NCI-H774 (cell line): Measurements from ENCODE around the gene ACADS.

Source experiments
- DNase-seq: peaks from one replicate; lab custom pipeline; 2025; lab: John Stamatoyannopoulos, UW

Gene ACADS

GRCh38 chr12:120757226-120757742 is 31.7 kb downstream of the ACADS start:
- no peak for DNase-seq

GRCh38 chr12:120757949-120758348 is 32.3 kb downstream of the ACADS start:
- no peak for DNase-seq

- DNase-seq = no peak
Measured at GRCh38 chr12:120758798-120759590, 33.4 kb downstream of the ACADS start.

GRCh38 chr12:120759591-120760348 is 34.1 kb downstream of the ACADS start:
- no peak for DNase-seq

- no peak for DNase-seq
Measured at GRCh38 chr12:120760349-120761254, 35.0 kb downstream of the ACADS start.

GRCh38 chr12:120761519-120761934 is 35.9 kb downstream of the ACADS start:
- no peak for DNase-seq

GRCh38 chr12:120762086-120762485 is 36.5 kb downstream of the ACADS start:
- no peak for DNase-seq

GRCh38 chr12:120763250-120763649 is 37.6 kb downstream of the ACADS start:
- DNase-seq = no peak

GRCh38 chr12:120764816-120765215 is 39.2 kb downstream of the ACADS start:
- no peak for DNase-seq

- no peak for DNase-seq
Measured at GRCh38 chr12:120766566-120766965, 40.9 kb downstream of the ACADS start.

- DNase-seq = no peak
Measured at GRCh38 chr12:120767071-120768024, 41.7 kb downstream of the ACADS start.

GRCh38 chr12:120771097-120771496 is 45.5 kb downstream of the ACADS start:
- DNase-seq = no peak

- no peak for DNase-seq
Measured at GRCh38 chr12:120774169-120774916, 48.7 kb downstream of the ACADS start.

- DNase-seq = no peak
Measured at GRCh38 chr12:120775862-120776552, 50.4 kb downstream of the ACADS start.

- DNase-seq = no peak
Measured at GRCh38 chr12:120783197-120783596, 57.6 kb downstream of the ACADS start.

GRCh38 chr12:120784804-120785203 is 59.2 kb downstream of the ACADS start:
- no peak for DNase-seq

GRCh38 chr12:120787889-120788288 is 62.3 kb downstream of the ACADS start:
- no peak for DNase-seq
